GM21390 (cell line): Measurements from ENCODE around the gene SPATA6.
"Not testable (repeated sequence)": the region's sequence is repeated elsewhere in the genome, so short reads cannot be mapped to it uniquely, and the experiment has no call there.

Experiments used
- ATAC-seq: cut with Tn5 transposase; IDR thresholded peaks from one replicate; pipeline ENCODE4 v1.9.1; 2021; ENCODE audit not compliant: unreplicated experiment

The SPATA6 gene

DNA sequence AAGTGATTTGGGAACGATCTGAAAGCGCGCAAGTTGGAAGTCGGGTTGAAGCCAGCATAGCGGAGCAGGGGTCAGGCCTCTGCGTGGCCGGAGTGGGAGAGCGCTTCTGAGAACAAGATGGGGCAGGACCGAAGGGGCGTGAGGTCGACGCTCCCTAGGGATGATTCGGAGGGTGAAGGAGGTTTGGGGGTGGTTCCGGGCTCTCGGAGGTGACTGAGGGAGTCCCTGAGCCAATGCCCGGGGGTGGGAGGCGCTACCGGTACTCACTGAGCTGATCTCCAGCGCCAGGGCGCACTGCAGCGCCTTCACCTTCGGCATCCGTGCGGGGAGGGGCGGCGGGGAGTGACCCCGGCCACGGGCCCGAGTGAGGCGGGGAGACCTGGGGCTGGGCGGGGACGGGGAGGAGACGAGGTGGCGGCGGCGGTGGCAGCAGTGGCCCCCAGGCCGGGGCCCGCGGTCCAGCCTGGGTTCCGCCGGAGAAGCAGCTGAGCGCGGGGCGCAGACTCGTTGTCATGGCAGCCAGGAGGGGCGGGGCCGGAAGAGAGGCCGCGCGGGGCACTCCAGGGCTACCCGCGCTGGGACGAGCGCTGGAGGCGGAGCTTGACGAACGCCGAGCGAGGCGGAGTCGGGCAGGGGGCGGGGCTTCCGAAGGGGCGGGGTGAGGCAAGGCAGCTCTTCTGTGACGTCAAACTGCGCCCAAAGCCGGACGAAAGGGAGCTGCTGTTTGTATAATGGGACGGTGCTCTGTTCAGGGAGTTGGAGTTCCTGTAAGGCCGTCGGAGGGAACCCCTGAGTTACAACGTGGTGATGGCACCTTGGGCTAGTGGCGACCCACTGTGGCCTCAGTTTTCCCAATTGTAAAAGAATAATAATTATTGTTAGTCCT is at the start of gene SPATA6:
Gene SPATA6, minus strand, starts transcription at position 514 of the 886 bp plus-strand sequence. Its CDS starts 196 bp downstream, at position 318.
- peak; percentile 99 for ATAC-seq

DNA sequence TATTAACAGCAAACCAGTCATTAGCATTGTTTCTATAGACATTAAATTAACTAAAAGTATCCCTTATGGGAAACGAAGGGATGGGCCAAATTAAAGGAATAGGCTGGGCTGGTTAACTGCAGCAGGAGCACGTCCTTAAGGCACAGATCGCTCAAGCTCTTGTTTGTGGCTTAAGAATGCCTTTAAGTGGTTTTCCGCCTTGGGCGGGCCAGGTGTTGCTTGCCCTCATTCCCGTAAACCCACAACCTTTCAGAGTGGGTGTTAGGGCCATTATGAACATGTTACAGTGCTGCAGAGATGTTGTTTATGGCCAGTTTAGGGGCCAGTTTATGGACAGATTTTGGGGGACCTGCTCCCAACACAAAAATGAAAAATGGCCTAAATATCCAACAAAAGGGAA is 47.9 kb upstream of the SPATA6 start:
- not testable (repeated sequence) for ATAC-seq

DNA sequence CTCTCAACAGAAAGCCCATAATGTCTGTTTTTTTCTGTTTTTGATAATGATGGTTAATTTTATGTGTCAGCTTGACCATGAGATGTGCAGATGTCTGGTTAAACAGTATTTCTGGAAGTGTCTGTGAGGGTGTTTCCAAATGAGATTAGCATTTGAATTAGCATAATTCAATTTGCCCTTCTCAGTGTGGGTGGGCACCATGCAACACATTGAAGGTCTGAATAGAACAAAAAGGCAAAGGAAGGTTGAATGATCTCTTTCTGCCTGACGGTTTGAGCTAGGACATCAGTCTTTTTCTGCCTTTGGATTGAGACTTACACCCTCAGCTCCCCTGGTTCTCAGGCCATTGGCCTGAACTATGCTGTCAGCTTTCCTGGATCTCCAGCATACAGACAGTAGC is 34.9 kb upstream of the SPATA6 start:
- ATAC-seq: no peak

DNA sequence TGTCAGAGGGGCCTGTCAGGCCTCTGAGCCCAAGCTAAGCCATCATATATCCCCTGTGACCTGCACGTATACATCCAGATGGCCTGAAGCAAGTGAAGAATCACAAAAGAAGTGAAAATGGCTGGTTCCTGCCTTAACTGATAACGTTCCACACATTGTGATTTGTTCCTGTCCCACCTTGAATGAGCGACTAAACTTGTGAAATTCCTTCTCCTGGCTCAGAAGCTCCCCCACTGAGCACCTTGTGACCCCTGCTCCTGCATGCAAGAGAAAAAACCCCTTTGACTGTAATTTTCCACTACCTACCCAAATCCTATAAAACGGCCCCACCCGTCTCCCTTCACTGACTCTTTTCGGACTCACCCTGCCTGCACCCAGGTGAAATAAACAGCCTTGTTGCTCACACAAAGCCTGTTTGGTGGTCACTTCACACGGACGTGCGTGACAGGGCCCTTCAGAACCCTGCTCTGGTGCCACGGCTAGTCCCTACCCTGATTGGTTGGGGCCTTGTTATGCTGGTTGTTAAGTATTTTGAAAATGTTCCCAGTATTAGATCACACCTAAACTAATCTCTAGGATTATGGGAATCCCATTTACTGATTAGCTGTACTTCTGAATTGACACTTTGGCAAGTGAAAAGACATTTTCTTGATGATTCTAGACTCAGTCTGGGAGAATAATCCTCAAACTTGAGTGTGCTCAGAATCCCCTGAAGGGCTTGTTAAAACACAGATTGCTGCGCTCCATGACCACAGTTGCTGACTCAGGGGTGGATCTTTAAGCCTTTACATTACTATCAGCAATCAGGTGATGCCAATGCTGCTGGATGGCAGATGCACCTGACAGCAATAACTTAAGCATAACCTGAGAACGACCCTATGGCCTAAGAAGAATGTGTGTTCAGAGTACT is 28.8 kb upstream of the SPATA6 start:
- no peak for ATAC-seq

DNA sequence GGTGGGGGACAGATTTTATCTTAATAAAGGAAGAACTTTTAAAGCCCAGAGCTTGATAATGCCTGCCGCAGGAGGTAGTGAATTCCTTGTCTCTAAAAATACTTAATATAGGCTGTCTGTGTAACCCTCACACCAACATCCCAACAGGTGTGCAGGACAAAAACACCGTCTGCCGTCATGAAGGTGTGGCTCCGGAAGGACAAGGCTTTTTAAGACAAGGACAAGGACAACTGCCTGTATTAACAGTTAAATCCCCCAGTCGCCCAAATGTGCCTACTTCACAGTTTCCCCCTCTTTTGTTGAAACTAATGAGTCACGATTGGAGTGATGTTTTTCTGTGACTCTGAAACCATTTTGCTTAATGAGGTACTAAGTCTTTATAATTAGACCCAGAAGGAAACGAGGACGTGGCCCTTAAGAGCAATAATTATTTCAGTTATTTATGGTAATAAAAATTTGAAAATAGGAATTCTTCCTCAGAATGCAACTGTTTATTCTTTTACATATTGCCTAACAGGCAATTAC is 27.3 kb upstream of the SPATA6 start:
- no peak for ATAC-seq

DNA sequence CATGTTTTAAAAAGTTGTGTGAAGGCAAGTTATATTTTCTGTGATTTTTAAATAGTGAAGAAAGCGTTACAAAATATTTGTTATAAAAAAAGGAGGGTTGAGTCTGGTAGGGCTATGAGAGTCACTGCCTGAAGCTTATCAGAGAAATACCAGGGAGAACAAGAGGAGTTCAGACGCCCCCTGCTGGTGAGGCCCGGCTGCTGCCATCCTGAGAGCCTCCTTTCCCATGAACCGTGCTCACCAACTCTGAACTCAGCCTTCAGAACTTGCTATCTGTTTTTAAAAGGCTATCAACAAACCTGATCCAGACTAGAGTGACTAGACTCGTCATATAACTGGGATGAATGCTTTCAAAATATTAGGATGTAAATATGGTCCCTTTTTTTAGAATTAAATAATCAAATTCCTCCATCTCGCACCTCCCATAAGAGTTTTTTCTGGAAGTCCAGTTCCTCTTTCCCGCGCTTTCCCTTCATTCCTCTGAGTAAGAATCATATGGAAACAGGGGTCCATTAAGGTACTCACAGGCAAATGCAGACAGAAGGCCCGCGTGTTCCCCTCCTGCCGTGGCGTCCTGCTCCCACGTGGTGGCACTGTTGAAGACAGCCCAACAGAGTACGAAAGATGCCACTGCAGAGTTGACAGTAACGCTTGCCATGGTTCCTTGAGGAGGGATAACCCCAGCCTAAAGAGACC is 26.2 kb upstream of the SPATA6 start:
- peak; percentile 83 for ATAC-seq

DNA sequence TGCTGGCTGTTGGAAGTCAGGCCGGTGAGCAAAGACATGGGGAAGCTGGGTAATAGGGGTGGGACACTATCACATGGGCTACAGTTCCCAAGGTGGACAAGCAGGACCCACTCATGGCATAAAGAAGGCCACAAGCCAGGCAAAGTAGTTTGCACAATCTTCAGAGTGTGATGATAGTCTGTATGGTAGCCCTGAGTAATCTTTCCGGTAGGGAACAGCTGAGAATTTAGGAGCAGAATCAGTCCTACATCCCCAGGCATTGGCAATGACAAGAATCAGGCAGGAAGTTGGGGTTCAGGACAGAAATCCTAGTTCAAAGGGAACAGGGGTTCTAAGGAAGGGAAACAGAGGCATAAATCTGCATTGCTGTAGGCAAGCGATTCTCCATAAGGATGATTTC is 23.9 kb upstream of the SPATA6 start:
- no peak for ATAC-seq

DNA sequence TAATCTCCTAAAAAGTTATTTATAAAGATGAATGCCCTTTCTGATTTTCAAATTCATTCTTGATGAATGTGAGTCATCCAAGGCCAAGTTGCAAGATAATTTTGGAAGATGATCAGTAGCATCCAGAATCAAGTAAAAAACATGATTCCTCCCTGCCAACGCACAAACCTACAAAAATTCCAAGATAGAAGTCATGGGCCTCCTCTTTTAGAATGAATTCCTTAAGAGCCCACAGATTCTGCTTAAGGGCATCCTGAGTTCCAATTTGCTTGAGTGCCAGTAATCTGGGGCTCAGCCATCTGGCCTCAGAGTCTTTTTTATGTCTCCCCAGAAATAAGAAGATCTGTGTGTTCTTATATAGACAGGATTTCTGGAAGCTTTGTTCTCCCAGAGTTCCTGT is 23.2 kb upstream of the SPATA6 start:
- no peak for ATAC-seq

DNA sequence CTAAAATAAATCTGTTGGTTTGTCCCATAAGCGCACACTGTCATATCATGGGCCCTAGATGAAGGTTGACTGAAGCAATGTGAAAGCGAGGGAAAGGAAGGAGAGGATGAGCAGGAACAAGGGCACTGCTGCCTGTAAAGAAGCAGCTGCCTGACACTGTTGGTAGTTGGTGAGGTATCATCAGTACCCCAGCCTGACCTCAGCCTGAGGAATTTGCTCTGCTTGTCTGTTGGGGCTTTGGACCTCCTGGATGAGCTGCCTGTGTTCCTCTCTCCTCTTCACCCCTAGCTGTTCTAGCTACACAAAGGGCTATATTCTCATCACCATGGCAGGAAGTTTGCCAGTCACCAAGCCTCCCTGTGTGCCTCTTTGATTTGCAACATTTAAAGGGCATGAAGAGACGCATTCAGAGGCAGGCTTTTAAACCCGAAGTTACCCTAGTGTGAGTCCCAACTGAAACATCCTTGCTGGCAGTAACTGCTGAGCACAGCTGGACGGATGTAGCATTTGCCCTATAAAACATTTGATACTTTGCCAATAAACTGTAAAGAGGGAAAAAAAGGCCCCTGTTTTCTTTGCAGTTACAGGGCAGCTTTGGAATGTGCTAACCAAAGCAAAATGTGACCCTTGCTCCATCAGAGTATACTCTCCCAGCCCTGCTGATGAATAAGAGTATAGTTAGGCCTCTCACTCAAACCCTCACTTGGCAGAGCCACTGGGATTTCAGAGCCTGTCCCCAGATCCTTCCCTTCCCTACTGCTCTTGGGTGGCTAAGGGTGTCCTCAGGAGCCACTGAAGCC is 22.2 kb upstream of the SPATA6 start:
- ATAC-seq: no peak

DNA sequence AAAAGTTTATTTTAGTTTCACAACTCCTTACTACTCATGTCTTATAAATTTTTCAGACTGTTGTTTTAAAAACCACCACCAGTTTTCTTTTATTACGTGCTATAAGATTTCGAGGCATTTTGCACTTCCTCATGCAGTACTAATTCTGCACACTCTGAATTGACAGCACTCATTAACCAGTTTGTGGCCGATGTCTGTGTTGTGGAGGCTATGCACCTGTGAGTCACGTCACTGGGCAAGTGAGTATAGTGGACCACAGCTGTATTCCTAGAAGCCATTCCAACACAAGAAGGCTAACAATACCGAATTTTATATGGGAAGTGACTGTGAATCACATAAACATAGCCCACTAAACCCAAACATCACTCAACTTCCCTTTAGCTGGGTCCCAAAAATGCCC is 21.0 kb upstream of the SPATA6 start:
- ATAC-seq: no peak

DNA sequence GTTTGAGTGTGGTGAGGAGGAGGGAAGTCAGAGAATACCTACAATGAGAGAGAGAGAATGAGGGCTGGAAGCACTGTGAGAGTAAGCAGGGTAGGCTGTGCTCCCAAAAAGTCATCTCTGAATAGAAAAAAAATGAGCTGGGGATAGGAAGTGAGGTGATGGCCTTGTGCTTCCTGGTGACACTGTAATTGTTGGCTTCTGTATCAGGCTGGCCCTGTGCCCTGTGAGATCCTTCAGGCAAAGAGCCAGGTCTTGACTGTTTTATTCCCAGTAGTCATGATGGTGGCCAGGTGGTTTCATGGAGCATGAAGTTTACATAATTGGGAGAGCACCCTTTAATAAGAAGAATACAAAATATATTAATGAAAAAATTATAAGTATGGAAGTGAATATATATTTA is 20.4 kb upstream of the SPATA6 start:
- no peak for ATAC-seq

DNA sequence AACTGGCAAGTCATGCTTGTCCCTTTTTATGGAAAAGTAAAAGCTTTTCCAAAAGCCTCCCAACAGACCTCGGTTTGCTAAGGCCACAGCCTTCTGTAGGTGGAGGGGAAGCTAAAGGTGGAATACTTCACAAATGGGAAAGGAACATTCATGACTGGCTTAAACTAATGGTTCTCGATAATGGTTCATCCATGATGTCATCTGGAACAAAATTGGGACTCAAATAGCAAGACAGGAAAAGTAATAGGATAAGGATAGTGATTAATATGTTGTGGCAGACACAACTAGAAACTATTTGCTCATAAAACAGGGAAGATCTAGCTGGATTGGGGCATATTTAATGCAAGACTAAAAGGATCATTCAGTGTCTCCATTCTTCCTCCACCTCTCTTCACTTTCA is 16.7 kb upstream of the SPATA6 start:
- no peak for ATAC-seq

DNA sequence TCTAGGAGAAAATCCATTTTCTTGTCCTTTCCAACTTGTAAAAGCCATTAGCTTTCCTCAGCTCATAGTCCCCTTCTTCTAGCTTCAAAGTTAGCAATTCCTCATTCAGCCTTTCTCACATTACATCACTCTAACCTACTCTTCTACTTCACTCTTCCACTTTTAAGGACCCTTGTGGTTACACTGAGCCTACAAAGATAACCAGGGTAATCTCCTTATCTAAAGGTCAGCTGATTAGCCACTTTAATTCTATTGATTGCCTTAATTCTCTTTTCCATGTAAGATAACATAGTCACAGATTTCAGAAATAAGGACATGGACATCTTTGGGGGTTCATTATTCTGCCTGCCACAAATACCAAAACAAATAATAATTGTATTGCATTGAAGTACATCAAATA is 8.5 kb upstream of the SPATA6 start:
- ATAC-seq: no peak

DNA sequence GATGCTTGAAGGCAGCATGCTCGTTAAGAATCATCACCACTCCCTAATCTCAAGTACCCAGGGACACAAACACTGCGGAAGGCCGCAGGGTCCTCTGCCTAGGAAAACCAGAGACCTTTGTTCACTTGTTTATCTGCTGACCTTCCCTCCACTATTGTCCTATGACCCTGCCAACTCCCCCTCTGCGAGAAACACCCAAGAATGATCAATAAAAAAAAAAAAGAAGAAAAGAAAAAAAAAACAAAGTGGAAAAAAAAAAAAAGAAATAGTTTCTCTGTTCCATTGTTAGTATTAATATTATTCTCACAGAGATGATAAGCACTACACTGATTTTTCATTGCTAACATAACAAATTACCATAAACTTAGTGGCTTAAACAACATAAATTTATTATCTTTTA is 8.0 kb upstream of the SPATA6 start:
- not testable (repeated sequence) for ATAC-seq

DNA sequence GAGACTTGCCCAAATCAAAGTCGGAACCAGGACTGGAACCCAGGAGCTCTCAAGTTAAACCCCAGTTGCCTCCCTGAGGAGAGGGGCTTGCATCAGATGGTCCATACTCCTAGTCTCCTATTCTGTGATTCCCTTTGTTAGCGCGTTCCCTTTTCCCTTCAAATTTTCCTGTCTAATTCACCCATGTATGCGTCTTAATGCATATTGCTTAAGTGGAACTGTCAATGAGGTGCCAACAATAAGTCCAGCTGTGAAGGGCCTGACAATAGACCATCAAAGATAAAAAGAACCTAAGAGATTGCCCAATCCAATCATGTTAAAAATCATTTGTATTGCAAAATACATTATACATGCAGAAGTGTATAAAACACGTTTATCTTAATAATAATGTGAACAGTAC is 634 bp upstream of the SPATA6 start:
- ATAC-seq: no peak

DNA sequence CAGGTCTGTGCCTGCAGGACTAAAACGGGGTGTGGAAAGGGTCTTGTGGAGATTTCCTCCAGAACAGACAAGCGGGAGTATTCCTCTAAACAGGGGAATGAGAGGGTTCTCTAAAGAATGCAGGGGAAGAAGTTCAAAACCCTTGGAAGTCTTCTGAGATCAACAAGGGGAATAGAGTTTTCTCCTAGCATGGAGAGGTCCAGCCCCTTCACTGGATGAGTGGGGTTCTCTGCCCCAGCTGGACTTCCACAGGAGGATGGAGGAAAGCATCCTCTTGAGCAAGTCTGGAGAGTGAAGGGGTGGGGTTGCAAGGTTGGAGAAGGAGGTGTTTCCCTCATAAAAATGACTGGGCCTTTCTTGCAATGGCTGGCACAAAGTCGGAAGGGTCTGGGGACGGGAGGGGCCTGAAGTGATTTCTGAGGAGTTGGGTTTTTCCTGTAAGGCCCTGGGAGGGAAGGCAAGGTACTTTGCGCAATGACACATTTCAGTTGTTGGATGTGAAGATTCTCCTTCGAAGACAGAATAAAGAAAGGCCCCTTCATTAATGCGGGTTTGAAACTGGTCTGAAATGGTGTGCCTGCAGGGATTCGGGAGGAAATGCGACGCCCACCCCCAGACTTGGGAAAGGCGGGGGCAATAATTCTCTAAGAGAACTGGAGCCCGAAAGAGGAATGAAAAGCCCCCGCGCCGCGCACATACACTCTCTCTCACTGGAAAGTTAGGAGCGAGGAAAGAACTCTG is 884 bp downstream of the SPATA6 start:
- ATAC-seq: no peak

DNA sequence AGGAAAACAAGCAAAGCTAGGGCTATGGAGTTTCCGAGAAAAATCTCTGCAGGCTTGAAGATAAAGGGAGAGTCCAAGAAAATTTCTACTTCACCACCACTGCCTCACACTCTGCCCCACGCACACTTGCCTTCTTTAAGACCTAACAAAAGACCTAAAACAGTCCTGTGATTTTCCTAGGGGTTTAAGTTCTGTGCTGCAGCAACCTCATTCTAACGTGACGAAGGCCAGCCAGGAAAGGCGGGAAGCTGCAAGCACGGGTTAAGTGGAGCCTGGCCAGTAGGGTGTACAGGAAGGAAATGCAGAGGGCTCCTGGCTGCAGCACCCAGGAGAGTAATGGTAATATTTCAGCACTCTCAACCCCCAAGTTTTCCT is 1.5 kb downstream of the SPATA6 start:
- no peak for ATAC-seq

DNA sequence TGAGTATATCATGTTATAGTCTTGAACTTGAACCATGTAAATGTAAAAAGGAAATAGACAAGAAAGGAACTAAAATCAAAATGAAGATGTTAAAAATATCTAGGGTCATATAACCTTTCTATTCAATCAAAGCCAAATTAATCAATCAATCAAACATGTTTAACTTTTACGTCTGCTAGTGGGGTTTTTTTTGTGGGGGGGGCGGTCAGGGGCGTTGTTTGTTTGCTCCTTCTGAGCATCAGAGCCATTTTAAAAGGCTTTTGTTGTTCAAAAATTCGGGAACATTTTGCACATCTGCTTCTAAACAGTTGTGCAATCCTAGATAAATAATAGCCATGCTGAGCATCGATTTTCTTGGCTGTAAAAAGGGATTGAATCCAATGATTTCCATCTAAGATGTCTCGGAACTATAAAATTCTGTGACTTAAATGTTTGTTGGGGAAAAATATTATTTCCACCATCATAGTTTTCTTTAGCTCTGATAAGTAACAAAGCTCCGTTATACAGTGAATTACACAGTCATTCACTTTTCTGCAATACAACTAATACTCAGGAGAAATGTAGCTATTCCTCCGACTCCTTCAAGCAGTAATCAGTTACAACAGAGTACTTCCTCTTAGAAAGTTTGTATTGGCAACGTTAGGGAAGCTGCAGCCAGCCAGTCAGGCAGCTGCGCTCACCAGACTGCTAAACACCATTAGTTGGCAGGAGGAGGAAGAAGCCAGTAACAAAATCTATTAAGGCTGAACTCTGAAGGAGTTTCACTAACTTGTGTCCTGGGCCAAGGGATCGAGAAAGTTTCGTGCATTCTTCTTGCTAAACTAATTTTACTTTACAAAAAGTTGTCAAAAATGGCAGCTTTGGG is 2.2 kb downstream of the SPATA6 start:
- no peak for ATAC-seq

DNA sequence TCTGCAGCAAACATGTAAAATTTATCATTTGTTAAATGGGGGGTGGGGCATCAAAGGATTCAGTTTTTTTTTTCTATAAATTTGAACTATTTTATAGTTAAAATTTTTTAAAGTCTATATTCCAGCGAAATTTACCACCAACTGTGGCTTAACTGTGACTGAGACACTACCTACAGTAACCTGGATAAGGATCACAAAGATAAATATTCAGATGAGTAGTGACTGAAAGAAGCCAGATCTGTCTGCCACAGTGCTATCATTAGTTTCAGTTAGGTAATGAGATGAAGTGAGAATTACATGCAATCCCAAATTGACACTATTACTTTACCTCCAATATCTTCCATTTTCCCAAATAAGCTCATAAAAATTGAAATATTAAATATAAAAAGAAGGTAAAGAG is 5.4 kb downstream of the SPATA6 start:
- no peak for ATAC-seq
